Keratinocyte (primary cell): ENCODE data around the gene SHE. TPM values are rescaled to one million over a fixed set of nuclear protein-coding genes. Genes with fewer than 3 reads are reported as not detected.

Experiments
- DNase-seq: peaks from one replicate; pipeline ENCODE4 v3.0.0-alpha.2; 2011; ENCODE audit warnings: low read depth, missing footprints, low spot score
- FAIRE-seq: peaks from 2 replicates; lab custom pipeline; 2011; peaks lifted over from hg19 to GRCh38; lab: Jason Lieb, UNC
- H2AFZ ChIP-seq: 2 replicates; pipeline ENCODE4 v1.6.0; 2012; ENCODE audit warnings: low read length, control low read depth, inconsistent platforms; ENCODE audit not compliant: control insufficient read depth
- H3K27ac ChIP-seq: 2 replicates; pipeline ENCODE4 v1.5.1; 2011; ENCODE audit warnings: low read length; ENCODE audit not compliant: control insufficient read depth, insufficient read depth
- H3K27me3 ChIP-seq: 3 replicates; pipeline ENCODE4 v1.6.0; 2011; ENCODE audit warnings: low read length; ENCODE audit not compliant: control insufficient read depth, insufficient read depth; ENCODE audit errors: extremely low read depth
- H3K36me3 ChIP-seq, 2 experiments: 2 replicates in 1 of 2; 3 replicates in 1 of 2; pipeline ENCODE4 v1.5.1; 2011; ENCODE audit warnings: low read length in 2 of 2, mild to moderate bottlenecking in 1 of 2; ENCODE audit not compliant: control insufficient read depth in 2 of 2, insufficient read depth in 2 of 2; ENCODE audit errors: extremely low read depth in 1 of 2
- H3K4me1 ChIP-seq: 3 replicates; pipeline ENCODE4 v1.5.1; 2011; ENCODE audit warnings: low read length; ENCODE audit not compliant: control insufficient read depth, insufficient read depth; ENCODE audit errors: extremely low read depth
- H3K4me2 ChIP-seq: 3 replicates; pipeline ENCODE4 v1.6.0; 2011; ENCODE audit warnings: low read depth, low read length; ENCODE audit not compliant: control insufficient read depth, insufficient read depth; ENCODE audit errors: extremely low read depth
- H3K4me3 ChIP-seq, 3 experiments: fragments of 200-600 bp in 1 of 3; sonication (generic) in 1 of 3; 2 replicates in 2 of 3; 3 replicates in 1 of 3; pipeline ENCODE4 v1.5.1; 2011 to 2016; ENCODE audit warnings: low read length in 3 of 3, mild to moderate bottlenecking in 3 of 3, control low read depth in 2 of 3, inconsistent platforms in 1 of 3, low read depth in 1 of 3, mixed read lengths in 1 of 3, mixed run types in 1 of 3, moderate library complexity in 1 of 3; ENCODE audit not compliant: control insufficient read depth in 2 of 3, insufficient read depth in 2 of 3; ENCODE audit errors: extremely low read depth in 1 of 3
- H3K79me2 ChIP-seq: 2 replicates; pipeline ENCODE4 v1.6.0; 2012; ENCODE audit warnings: low read length; ENCODE audit not compliant: control insufficient read depth, insufficient read depth
- H3K9ac ChIP-seq: 3 replicates; pipeline ENCODE4 v1.6.0; 2011; ENCODE audit warnings: low read length; ENCODE audit not compliant: control insufficient read depth, insufficient read depth; ENCODE audit errors: extremely low read depth
- H3K9me1 ChIP-seq: 3 replicates; pipeline ENCODE4 v1.6.0; 2011; ENCODE audit warnings: low read length; ENCODE audit not compliant: control insufficient read depth, insufficient read depth; ENCODE audit errors: extremely low read depth
- H3K9me3 ChIP-seq: 2 replicates; pipeline ENCODE4 v1.5.1; 2012; ENCODE audit warnings: low read depth, low read length; ENCODE audit not compliant: control insufficient read depth
- H4K20me1 ChIP-seq: 3 replicates; pipeline ENCODE4 v1.6.0; 2011; ENCODE audit warnings: low read length; ENCODE audit not compliant: control insufficient read depth, insufficient read depth; ENCODE audit errors: extremely low read depth
- CTCF ChIP-seq, 3 experiments: IDR thresholded peaks in 1 of 3; conservative IDR thresholded peaks in 1 of 3; optimal IDR thresholded peaks in 1 of 3; 2 replicates in 2 of 3; 3 replicates in 1 of 3; pipeline versions ENCODE3 to v1.5.1; 2011; ENCODE audit warnings: low read length in 3 of 3, mild to moderate bottlenecking in 3 of 3, moderate library complexity in 2 of 3, control low read depth in 1 of 3, inconsistent platforms in 1 of 3; ENCODE audit not compliant: insufficient read depth in 2 of 3; ENCODE audit errors: extremely low read depth in 1 of 3
- EZH2 ChIP-seq: IDR thresholded peaks from one replicate; pipeline ENCODE4 v1.6.1; 2012; ENCODE audit warnings: inconsistent platforms, mild to moderate bottlenecking, low read length, moderate library complexity
- dilution Hi-C: fragments of 300-500 bp; cut with MboI; formaldehyde crosslinking; loops from one replicate; pipeline ENCODE4 v1.7.0; 2020; ENCODE audit warnings: low sequenced_read_pairs; ENCODE audit not compliant: extremely low pct_ligation_motif_present
- polyA plus RNA-seq, 5 experiments: library from polyadenylated mRNA; depleted of rRNA in 3 of 5; stranded (reverse) in 3 of 5; stranded (forward) in 1 of 5; unstranded in 1 of 5; fragments of >200 nt; gene quantifications; 1 replicate in 1 of 5; 2 replicates in 3 of 5; 3 replicates in 1 of 5; pipeline versions ENCODE4 v1.2.1 to v1.2.3, GENCODE V29; 2011 to 2012; ENCODE audit warnings: missing spikeins in 2 of 5, low read depth in 1 of 5, low replicate concordance in 1 of 5

Gene SHE
- polyA plus RNA-seq, 1 donor (not counting 4 experiments of a cell fraction or from before 2014, with no cell fraction given): 0.01 TPM

GRCh38 chr1:154463512-154463990 lies 38.7 kb downstream of the SHE start:
- dilution Hi-C loops: no loop called here
- DNase-seq (no peak), FAIRE-seq (no peak)
- no peaks in the 10 kb centered on the region for H3K9me1 ChIP-seq
- no peak overlapping the region for H3K4me2 ChIP-seq
- TF ChIP-seq EZH2 (no peak), CTCF (optimal IDR thresholded peaks at IDR 0.05 in 1 of 3, IDR thresholded peaks at IDR 0.05 in 1 of 3, conservative IDR thresholded peaks at IDR 0.05 in 1 of 3; ENCODE audit: extremely low read depth in 1 of 3, insufficient read depth in 2 of 3, low read length in 3 of 3) (no peak)
- peaks cover 7 to 13% of the 10 kb centered on the region in 2 experiments for H3K36me3 ChIP-seq
- no peaks in the 10 kb centered on the region for H3K9me3 ChIP-seq
- H4K20me1 ChIP-seq: no peaks in the 10 kb centered on the region
- H2AFZ ChIP-seq: no peak overlapping the region
- no peaks in the 10 kb centered on the region for H3K27me3 ChIP-seq
- H3K27ac ChIP-seq: no peak overlapping the region
- no peak overlapping the region for H3K4me3 ChIP-seq
- no peaks in the 10 kb centered on the region for H3K79me2 ChIP-seq
- peaks cover 6% of the 10 kb centered on the region for H3K4me1 ChIP-seq
- H3K9ac ChIP-seq: no peak overlapping the region

- no peak for TF ChIP-seq CTCF (optimal IDR thresholded peaks at IDR 0.05 in 1 of 3, IDR thresholded peaks at IDR 0.05 in 1 of 3, conservative IDR thresholded peaks at IDR 0.05 in 1 of 3; ENCODE audit: extremely low read depth in 1 of 3, insufficient read depth in 2 of 3, low read length in 3 of 3)
- TF ChIP-seq EZH2: no peak
- no peak for DNase-seq
- Histone ChIP-seq H3K27ac (no peak overlapping the region), H3K9ac (no peak overlapping the region), H3K4me2 (no peak overlapping the region), H3K9me1 (no peaks in the 10 kb centered on the region), H3K4me3 (no peak overlapping the region), H3K9me3 (no peaks in the 10 kb centered on the region), H3K36me3 (peaks cover 7 to 17% of the 10 kb centered on the region in 2 experiments), H3K4me1 (peaks cover 6% of the 10 kb centered on the region), H3K27me3 (no peaks in the 10 kb centered on the region), H2AFZ (no peak overlapping the region), H4K20me1 (no peaks in the 10 kb centered on the region), H3K79me2 (no peaks in the 10 kb centered on the region)
- FAIRE-seq: no peak
- dilution Hi-C loops: no loop called here
Observed at GRCh38 chr1:154460695-154461260, 41.4 kb downstream of the SHE start.
